Activated CD8-positive, alpha-beta memory T cell treated with anti-CD3 and anti-CD28 coated beads for 48 hours (primary cell): ENCODE data around the gene OVAAL.

Experiments
- DNase-seq, 3 experiments: peaks; one replicate each; pipeline ENCODE4 v3.0.0-alpha.2; 2020; ENCODE audit warnings: low read depth in 2 of 3, low spot score in 2 of 3

Gene OVAAL

GRCh38 chr1:180558664-180559063, at the start of gene OVAAL:
OVAAL (plus strand) TSS chr1:180558964.
- DNase-seq: no peak

GRCh38 chr1:180510882-180511281, 47.9 kb upstream of the OVAAL start:
- no peak for DNase-seq

- DNase-seq: no peak
Observed at GRCh38 chr1:180513531-180513930, 45.2 kb upstream of the OVAAL start.

- DNase-seq: no peak
Observed at GRCh38 chr1:180515364-180515763, 43.4 kb upstream of the OVAAL start.

GRCh38 chr1:180515857-180516388, 42.8 kb upstream of the OVAAL start:
- DNase-seq: peak in 2 of 3 experiments; percentile 4 to 34

- DNase-seq: no peak
Observed at GRCh38 chr1:180519846-180520245, 38.9 kb upstream of the OVAAL start.

- DNase-seq: no peak
Observed at GRCh38 chr1:180521474-180522212, 37.1 kb upstream of the OVAAL start.

GRCh38 chr1:180522213-180522515, 36.6 kb upstream of the OVAAL start:
- no peak for DNase-seq

- DNase-seq: no peak
Observed at GRCh38 chr1:180524160-180524914, 34.4 kb upstream of the OVAAL start.

GRCh38 chr1:180524915-180525714, 33.6 kb upstream of the OVAAL start:
- DNase-seq: no peak

- DNase-seq: no peak
Observed at GRCh38 chr1:180525715-180526039, 33.1 kb upstream of the OVAAL start.

GRCh38 chr1:180527101-180527669, 31.6 kb upstream of the OVAAL start:
- DNase-seq: no peak

GRCh38 chr1:180528868-180529470, 29.8 kb upstream of the OVAAL start:
- no peak for DNase-seq

GRCh38 chr1:180530501-180530900, 28.3 kb upstream of the OVAAL start:
- DNase-seq: no peak

GRCh38 chr1:180532854-180533253, 25.9 kb upstream of the OVAAL start:
- DNase-seq: no peak

GRCh38 chr1:180533266-180533987, 25.3 kb upstream of the OVAAL start:
- peak; percentile 26 to 30 (median 28) for DNase-seq

GRCh38 chr1:180534214-180534613, 24.6 kb upstream of the OVAAL start:
- no peak for DNase-seq

- DNase-seq: no peak
Observed at GRCh38 chr1:180535418-180535999, 23.3 kb upstream of the OVAAL start.

- no peak for DNase-seq
Observed at GRCh38 chr1:180536821-180537372, 21.9 kb upstream of the OVAAL start.

GRCh38 chr1:180539136-180539535, 19.6 kb upstream of the OVAAL start:
- DNase-seq: no peak
